ENCODE results near the gene CCDC149. TPM values are rescaled to one million over a fixed set of nuclear protein-coding genes. Genes with fewer than 3 reads are reported as not detected.

CCDC149 gene
- total and polyA plus RNA-seq, 2 donors (not counting 1 experiment from before 2014, with no cell fraction given): not detected

GRCh38 chr4:24813732-24814131 is 99.1 kb downstream of the CCDC149 start:
- H3K4me3 Mint-ChIP-seq: no peak overlapping the region

GRCh38 chr4:24810871-24811631 is 101.8 kb downstream of the CCDC149 start:
- Mint-ChIP-seq H3K27ac (no peak overlapping the region), H3K9me3 (ENCODE audit: insufficient read depth) (peaks cover 2% of the 10 kb centered on the region), H3K27me3 (no peaks in the 10 kb centered on the region), H3K4me1 (no peaks in the 10 kb centered on the region), H3K4me3 (no peak overlapping the region)
- Histone ChIP-seq H3K27ac (ENCODE audit: low read length in 2 of 2) (no peak overlapping the region), H3K27me3 (replicated peaks in 1 of 4; ENCODE audit: control extremely low read depth in 1 of 4, control insufficient read depth in 3 of 4, insufficient read depth in 4 of 4, low read length in 3 of 4) (no peaks in the 10 kb centered on the region), H3K4me2 (replicated peaks; ENCODE audit: low read depth, low read length, poor library complexity, severe bottlenecking) (no peak overlapping the region), H3K36me3 (replicated peaks in 1 of 2; ENCODE audit: control extremely low read depth in 1 of 2, control insufficient read depth in 1 of 2, extremely low read depth in 1 of 2, insufficient read depth in 2 of 2, low read length in 1 of 2) (no peaks in the 10 kb centered on the region), H3K9me3 (ENCODE audit: control extremely low read depth in 1 of 3, control insufficient read depth in 2 of 3, insufficient read depth in 1 of 3, low read length in 2 of 3) (peaks cover 0 to 3% (median 0%) of the 10 kb centered on the region in 3 donors), H4K20me1 (ENCODE audit: control insufficient read depth, insufficient read depth, low read length, poor library complexity, severe bottlenecking) (no peaks in the 10 kb centered on the region), H3K9ac (ENCODE audit: low read length) (no peak overlapping the region), H3K4me3 (ENCODE audit: control extremely low read depth in 1 of 5, extremely low read depth in 1 of 5, insufficient read depth in 1 of 5, low read depth in 2 of 5, low read length in 4 of 5) (no peak overlapping the region), H2AFZ (ENCODE audit: insufficient read depth, low read depth, low read length, poor library complexity, severe bottlenecking) (no peak overlapping the region), H3K79me2 (ENCODE audit: control insufficient read depth, insufficient read depth, low read length) (no peaks in the 10 kb centered on the region), H3K4me1 (ENCODE audit: control insufficient read depth in 2 of 2, insufficient read depth in 2 of 2, low read length in 2 of 2) (no peaks in the 10 kb centered on the region)
- POLR2A ChIA-PET: no interaction called here
- intact Hi-C loops (cut with micrococcal nuclease): no loop called here
- DNase-seq: no peak
- WGBS (ENCODE audit: insufficient coverage): 83% methylated on average over 5 of the region's 6 CpGs
- TF ChIP-seq EZH2 (IDR thresholded peaks at IDR 0.05; ENCODE audit: borderline replicate concordance, insufficient read depth, low read depth, low read length, poor library complexity, severe bottlenecking): no peak
- TF ChIP-seq, protein P1, sequence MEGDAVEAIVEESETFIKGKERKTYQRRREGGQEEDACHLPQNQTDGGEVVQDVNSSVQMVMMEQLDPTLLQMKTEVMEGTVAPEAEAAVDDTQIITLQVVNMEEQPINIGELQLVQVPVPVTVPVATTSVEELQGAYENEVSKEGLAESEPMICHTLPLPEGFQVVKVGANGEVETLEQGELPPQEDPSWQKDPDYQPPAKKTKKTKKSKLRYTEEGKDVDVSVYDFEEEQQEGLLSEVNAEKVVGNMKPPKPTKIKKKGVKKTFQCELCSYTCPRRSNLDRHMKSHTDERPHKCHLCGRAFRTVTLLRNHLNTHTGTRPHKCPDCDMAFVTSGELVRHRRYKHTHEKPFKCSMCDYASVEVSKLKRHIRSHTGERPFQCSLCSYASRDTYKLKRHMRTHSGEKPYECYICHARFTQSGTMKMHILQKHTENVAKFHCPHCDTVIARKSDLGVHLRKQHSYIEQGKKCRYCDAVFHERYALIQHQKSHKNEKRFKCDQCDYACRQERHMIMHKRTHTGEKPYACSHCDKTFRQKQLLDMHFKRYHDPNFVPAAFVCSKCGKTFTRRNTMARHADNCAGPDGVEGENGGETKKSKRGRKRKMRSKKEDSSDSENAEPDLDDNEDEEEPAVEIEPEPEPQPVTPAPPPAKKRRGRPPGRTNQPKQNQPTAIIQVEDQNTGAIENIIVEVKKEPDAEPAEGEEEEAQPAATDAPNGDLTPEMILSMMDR (IDR thresholded peaks at IDR 0.05): no peak
- CTCF ChIA-PET: no interaction called here
- ATAC-seq (ENCODE audit: low read depth): no peak

More at GRCh38 chr4:24813732-24814131, 99.1 kb downstream of the CCDC149 start:
- Histone ChIP-seq H3K9ac (ENCODE audit: low read length) (no peak overlapping the region), H3K4me2 (replicated peaks; ENCODE audit: low read depth, low read length, poor library complexity, severe bottlenecking) (no peak overlapping the region), H3K27me3 (replicated peaks in 1 of 4; ENCODE audit: control extremely low read depth in 1 of 4, control insufficient read depth in 3 of 4, insufficient read depth in 4 of 4, low read length in 3 of 4) (no peaks in the 10 kb centered on the region), H3K4me1 (ENCODE audit: control insufficient read depth in 2 of 2, insufficient read depth in 2 of 2, low read length in 2 of 2) (no peaks in the 10 kb centered on the region), H3K79me2 (ENCODE audit: control insufficient read depth, insufficient read depth, low read length) (no peaks in the 10 kb centered on the region), H3K36me3 (replicated peaks in 1 of 2; ENCODE audit: control extremely low read depth in 1 of 2, control insufficient read depth in 1 of 2, extremely low read depth in 1 of 2, insufficient read depth in 2 of 2, low read length in 1 of 2) (no peaks in the 10 kb centered on the region), H3K9me3 (ENCODE audit: control extremely low read depth in 1 of 3, control insufficient read depth in 2 of 3, insufficient read depth in 1 of 3, low read length in 2 of 3) (peaks cover 0 to 5% (median 0%) of the 10 kb centered on the region in 3 donors), H3K27ac (ENCODE audit: low read length in 2 of 2) (no peak overlapping the region), H2AFZ (ENCODE audit: insufficient read depth, low read depth, low read length, poor library complexity, severe bottlenecking) (no peak overlapping the region), H3K4me3 (ENCODE audit: control extremely low read depth in 1 of 5, extremely low read depth in 1 of 5, insufficient read depth in 1 of 5, low read depth in 2 of 5, low read length in 4 of 5) (no peak overlapping the region), H4K20me1 (ENCODE audit: control insufficient read depth, insufficient read depth, low read length, poor library complexity, severe bottlenecking) (no peaks in the 10 kb centered on the region)
- Mint-ChIP-seq H3K27me3 (no peaks in the 10 kb centered on the region), H3K9me3 (ENCODE audit: insufficient read depth) (peaks cover 2% of the 10 kb centered on the region), H3K4me1 (no peaks in the 10 kb centered on the region), H3K27ac (no peak overlapping the region)
- intact Hi-C loops (cut with micrococcal nuclease): no loop called here
- POLR2A ChIA-PET: no interaction called here
- no CpG with 5 or more reads among the region's 2 CpGs for WGBS (ENCODE audit: insufficient coverage)
- CTCF ChIA-PET: no interaction called here
- DNase-seq (no peak), ATAC-seq (ENCODE audit: low read depth) (no peak)
- TF ChIP-seq, protein P1 (IDR thresholded peaks at IDR 0.05): no peak
- TF ChIP-seq EZH2 (IDR thresholded peaks at IDR 0.05; ENCODE audit: borderline replicate concordance, insufficient read depth, low read depth, low read length, poor library complexity, severe bottlenecking): no peak
